GM10248 (cell line): ENCODE measurements around the gene PRSS38.

Source experiments
- CTCF ChIA-PET: fragments of 300-600 bp; sonication (Branson Sonifier 250); formaldehyde crosslinking; extraction: SDS; loops from one replicate; lab custom pipeline; 2021; ENCODE audit warnings: antibody characterized with exemption; lab: Yijun Ruan, JAX
- POLR2A ChIA-PET: fragments of 350-650 bp; sonication (Branson Sonifier 250); formaldehyde crosslinking; extraction: SDS; loops from one replicate; lab custom pipeline; 2020; ENCODE audit warnings: antibody characterized with exemption; lab: Yijun Ruan, JAX
- DNase-seq: peaks from one replicate; pipeline ENCODE4 v3.0.0; 2012; ENCODE audit errors: extremely low spot score
- TF ChIP-seq, protein P1 (sequence below): IDR thresholded peaks from 2 replicates; pipeline ENCODE4 v1.5.1; 2012; ENCODE audit warnings: mild to moderate bottlenecking, low read depth; ENCODE audit errors: extremely low read depth, missing control alignments, control extremely low read depth

PRSS38 gene

DNA sequence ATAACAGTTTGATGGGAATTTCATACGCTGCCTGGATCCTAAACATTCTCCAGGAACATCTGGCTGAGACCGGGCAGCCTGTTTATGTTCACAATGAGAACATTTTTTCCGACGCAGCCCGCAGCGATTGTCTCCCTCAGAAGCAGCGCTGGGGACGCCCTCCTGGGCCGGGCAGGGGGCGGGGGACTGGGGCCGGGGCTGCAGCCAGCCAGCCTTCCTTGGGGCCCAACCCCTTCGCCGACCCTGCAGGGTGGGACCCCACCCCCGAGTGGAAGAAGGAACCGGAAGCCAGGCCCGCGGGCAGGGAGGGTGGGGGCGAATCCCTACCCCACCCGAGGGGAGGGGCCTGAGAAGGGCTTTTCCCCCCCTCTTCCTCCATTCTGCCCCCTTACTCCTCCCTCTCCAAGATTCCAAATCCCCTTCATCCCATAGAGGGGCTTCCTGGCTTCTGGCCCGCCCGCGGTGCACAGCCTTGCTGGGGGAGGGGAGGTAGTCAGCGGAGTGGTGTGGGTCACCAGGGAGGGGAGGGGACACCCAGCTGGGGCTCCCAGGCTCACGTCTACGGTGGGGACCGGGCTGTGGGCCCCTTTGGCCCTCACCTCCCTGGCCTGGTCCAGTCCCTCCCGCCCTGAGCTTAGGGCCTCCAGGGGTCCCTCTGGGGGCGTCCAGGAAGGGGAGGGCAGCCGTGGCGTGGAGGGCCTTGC lies 71.7 kb downstream of the PRSS38 start:
- TF ChIP-seq, protein P1, sequence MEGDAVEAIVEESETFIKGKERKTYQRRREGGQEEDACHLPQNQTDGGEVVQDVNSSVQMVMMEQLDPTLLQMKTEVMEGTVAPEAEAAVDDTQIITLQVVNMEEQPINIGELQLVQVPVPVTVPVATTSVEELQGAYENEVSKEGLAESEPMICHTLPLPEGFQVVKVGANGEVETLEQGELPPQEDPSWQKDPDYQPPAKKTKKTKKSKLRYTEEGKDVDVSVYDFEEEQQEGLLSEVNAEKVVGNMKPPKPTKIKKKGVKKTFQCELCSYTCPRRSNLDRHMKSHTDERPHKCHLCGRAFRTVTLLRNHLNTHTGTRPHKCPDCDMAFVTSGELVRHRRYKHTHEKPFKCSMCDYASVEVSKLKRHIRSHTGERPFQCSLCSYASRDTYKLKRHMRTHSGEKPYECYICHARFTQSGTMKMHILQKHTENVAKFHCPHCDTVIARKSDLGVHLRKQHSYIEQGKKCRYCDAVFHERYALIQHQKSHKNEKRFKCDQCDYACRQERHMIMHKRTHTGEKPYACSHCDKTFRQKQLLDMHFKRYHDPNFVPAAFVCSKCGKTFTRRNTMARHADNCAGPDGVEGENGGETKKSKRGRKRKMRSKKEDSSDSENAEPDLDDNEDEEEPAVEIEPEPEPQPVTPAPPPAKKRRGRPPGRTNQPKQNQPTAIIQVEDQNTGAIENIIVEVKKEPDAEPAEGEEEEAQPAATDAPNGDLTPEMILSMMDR: no peak
- ChIA-PET POLR2A (no interaction called here), CTCF (no interaction called here)
- no peak for DNase-seq

DNA sequence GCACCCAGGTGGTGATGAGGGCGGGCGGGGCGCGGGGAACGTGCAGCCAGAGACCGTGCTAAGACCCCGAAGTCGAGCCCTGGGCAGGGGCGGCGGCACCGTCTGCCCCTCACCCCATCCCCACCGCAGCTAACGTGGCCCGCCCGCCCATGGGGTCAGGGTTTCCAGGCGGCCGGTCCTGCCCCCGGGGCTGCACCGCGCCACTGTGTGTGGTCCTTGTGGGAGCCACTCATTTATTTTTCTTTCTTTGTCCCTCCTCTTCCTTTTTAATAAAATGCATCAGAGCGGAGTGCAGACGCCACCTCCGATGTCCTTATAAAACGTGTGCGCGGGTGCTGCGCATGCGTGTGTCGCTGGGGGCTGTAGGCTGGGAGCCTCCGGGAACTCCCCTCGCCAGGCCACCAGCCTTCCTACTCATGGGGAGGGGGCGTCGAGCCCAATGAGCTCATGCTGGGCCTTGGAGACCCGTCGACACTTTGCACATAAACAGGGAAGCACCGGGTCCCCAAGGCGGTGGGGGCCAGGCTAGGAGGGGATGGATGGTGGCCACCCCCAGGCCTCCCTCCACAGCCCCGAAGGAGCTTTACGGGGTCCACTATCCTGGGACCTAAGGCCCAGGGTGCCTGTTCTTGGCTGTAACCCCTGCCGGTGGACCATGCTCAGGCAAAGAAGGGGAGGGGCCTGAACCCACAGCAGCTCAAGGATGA lies 72.4 kb downstream of the PRSS38 start:
- DNase-seq: no peak
- POLR2A ChIA-PET: no interaction called here
- TF ChIP-seq, protein P1: no peak
- CTCF ChIA-PET: no interaction called here

DNA sequence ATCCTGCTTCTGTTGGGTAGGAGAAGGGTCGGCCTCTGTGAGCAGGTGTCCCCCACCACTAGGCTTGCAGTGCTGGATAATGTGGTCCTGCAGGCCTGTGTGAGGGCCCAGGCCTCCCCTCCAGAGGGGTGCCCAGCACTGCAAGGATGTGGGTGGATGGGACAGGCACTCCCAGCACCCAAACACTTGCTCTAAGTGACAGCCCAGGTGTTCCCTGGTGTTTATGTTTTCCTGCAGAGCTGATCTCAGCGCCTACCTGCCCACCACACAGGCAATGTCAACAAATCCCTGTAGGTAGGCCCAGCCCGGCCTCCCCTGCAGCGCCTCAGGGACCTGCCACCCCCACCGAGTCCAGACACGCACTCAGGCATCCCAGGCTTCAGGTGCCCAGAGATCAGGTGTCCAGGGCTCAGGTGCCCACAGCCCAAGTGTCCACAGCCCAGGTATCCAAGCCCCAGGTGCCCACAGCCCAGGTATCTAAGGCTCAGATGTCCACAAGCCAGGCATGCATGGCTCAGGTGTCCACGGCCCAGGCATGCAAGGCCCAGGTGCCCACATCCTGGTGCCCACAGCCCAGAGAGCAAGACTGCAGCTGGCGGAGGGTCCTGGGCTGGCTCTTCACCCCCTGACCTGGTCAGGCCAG lies 73.0 kb downstream of the PRSS38 start:
- POLR2A ChIA-PET: no interaction called here
- TF ChIP-seq, protein P1: no peak
- no peak for DNase-seq
- CTCF ChIA-PET: no interaction called here

DNA sequence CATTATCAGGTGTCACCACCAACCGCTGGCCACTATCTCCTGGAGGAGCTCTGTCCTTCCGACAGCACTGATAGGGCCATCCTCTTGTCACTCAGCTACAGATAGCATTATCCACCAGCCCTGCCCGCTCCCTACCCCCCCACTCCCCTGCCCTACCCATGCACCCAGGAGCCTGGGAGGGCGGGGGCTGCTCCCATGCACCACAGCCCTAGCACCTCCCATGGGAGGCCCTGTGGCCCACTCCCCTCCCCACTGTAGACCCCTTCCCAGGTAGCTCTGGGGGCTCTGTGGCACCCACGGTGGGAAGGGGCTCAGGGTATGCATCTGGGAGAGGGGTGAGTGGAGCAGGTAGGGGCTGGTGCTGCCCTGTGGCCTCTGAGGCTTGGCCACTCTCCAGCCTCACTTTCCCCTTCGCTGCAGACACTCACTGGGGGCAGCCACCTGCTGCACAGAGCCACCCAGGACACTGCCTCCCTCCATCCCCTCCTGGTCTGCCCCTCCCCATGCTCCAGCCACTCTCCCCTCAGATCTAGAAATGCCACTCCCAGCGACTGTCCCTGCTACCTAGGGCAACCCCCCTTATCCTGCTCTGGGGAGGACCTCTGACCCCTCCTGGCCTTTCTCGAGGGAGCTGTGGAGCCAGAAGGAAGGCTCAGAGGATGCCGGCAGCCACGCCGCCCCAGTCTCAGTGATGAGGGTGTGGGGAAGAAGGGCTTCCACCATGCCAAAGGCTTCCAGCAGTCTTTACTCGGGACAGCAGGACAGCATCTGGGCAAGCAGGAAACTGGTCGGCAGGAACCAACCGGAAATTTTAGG lies 73.8 kb downstream of the PRSS38 start:
- no peak for DNase-seq
- CTCF ChIA-PET: no interaction called here
- TF ChIP-seq, protein P1: no peak
- POLR2A ChIA-PET: no interaction called here

DNA sequence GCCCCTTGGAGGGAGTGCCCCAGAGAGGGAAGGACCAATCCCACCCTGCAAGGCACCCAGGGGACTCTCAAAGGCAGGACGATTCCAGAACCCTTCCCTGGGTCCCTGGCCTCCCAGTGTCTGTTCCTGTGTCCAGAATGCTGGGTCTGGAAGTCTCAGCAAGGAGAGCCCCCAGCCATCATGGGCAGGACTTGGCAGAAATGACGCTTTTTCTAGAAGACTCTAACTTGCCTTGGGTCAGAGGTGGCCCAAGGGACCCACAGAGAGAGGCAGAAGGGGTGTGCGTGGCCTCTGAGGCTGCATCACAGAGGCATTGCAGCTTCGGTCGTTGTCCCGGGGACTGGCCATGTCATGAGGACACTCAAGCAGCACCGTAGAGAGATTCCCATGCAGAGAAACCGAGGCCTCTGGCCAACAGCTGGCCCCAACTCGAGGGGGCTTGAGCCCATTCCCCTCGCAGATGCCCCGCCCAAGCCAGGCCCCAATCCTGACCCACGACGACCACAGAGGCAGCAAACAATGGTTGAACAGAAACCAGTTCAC lies 74.5 kb downstream of the PRSS38 start:
- POLR2A ChIA-PET: no interaction called here
- TF ChIP-seq, protein P1: no peak
- DNase-seq: no peak
- CTCF ChIA-PET: no interaction called here
